NK-92 treated with Interleukin-12 subunit alpha and Interleukin-12 subunit beta, amount 100 ng/mL, for 24 hours (cell line): ENCODE data around the gene APOA4.

ENCODE experiments used
- DNase-seq: peaks from one replicate; lab custom pipeline; 2025; lab: John Stamatoyannopoulos, UW

Gene APOA4

GRCh38 chr11:116776522-116776984 is 46.6 kb downstream of the APOA4 start:
- no peak for DNase-seq

- no peak for DNase-seq
Measured at GRCh38 chr11:116775975-116776374, 47.1 kb downstream of the APOA4 start.

- DNase-seq = no peak
Measured at GRCh38 chr11:116774661-116775060, 48.4 kb downstream of the APOA4 start.

- DNase-seq = no peak
Measured at GRCh38 chr11:116773203-116774097, 49.7 kb downstream of the APOA4 start.

GRCh38 chr11:116772443-116773202 is 50.5 kb downstream of the APOA4 start, which contains the start of gene BUD13:
Gene BUD13, minus strand, starts transcription at chr11:116772987. Its CDS starts 23 bp downstream, at chr11:116772964.
- DNase-seq = peak; percentile 85

GRCh38 chr11:116771935-116772334 is 51.2 kb downstream of the APOA4 start:
- no peak for DNase-seq
